ENCODE results near the gene TFF1. TPM values are rescaled to one million over a fixed set of nuclear protein-coding genes. Genes with fewer than 3 reads are reported as not detected.

The TFF1 gene
- total RNA-seq, 3 donors from 2014 or later, result 0.98 to 4.4 TPM; not detected in 1

DNA sequence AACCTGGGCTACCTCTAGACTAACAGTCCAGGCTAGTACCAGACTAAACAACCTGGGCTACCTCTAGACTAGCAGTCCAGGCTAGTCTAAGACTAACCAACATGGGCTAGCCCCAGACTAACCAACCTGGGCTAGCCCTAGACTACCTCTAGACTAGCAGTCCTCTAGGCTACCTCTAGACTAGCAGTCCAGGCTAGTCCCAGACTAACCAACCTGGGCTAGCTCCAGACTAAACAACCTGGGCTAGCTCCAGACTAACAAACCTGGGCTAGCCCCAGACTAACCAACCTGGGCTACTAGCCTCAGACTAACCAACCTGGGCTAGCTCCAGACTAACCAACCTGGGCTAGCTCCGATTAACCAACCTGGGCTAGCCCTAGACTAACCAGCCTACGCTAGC is 17.6 kb downstream of the TFF1 start:
- no peaks in the 10 kb centered on the region for H3K9me3 ChIP-seq
- no peaks in the 10 kb centered on the region for H3K36me3 ChIP-seq
- DNase-seq (ENCODE audit: low spot score in 2 of 2), result no peak
- H3K27me3 ChIP-seq, result no peaks in the 10 kb centered on the region
- intact Hi-C loops (cut with DNase I; ENCODE audit: low total_unique reads), result no loop called here
- no peaks in the 10 kb centered on the region for H3K4me1 ChIP-seq
- no peak overlapping the region for H3K27ac ChIP-seq
- H3K4me3 ChIP-seq, result no peak overlapping the region
- no peak for TF ChIP-seq POLR2AphosphoS5 (IDR thresholded peaks at IDR 0.05)
- TF ChIP-seq POLR2A (IDR thresholded peaks at IDR 0.05), result no peak
- TF ChIP-seq, protein P1, sequence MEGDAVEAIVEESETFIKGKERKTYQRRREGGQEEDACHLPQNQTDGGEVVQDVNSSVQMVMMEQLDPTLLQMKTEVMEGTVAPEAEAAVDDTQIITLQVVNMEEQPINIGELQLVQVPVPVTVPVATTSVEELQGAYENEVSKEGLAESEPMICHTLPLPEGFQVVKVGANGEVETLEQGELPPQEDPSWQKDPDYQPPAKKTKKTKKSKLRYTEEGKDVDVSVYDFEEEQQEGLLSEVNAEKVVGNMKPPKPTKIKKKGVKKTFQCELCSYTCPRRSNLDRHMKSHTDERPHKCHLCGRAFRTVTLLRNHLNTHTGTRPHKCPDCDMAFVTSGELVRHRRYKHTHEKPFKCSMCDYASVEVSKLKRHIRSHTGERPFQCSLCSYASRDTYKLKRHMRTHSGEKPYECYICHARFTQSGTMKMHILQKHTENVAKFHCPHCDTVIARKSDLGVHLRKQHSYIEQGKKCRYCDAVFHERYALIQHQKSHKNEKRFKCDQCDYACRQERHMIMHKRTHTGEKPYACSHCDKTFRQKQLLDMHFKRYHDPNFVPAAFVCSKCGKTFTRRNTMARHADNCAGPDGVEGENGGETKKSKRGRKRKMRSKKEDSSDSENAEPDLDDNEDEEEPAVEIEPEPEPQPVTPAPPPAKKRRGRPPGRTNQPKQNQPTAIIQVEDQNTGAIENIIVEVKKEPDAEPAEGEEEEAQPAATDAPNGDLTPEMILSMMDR (IDR thresholded peaks at IDR 0.05), result no peak

GRCh38 chr21:42347601-42348327 is 18.6 kb downstream of the TFF1 start:
- intact Hi-C loops (cut with DNase I; ENCODE audit: low total_unique reads), result no loop called here
- Histone ChIP-seq H3K27me3 (no peaks in the 10 kb centered on the region), H3K4me3 (no peak overlapping the region), H3K27ac (no peak overlapping the region), H3K4me1 (no peaks in the 10 kb centered on the region), H3K36me3 (no peaks in the 10 kb centered on the region), H3K9me3 (no peaks in the 10 kb centered on the region)
- TF ChIP-seq POLR2AphosphoS5 (IDR thresholded peaks at IDR 0.05) (no peak), POLR2A (IDR thresholded peaks at IDR 0.05) (no peak)
- TF ChIP-seq, protein P1 (IDR thresholded peaks at IDR 0.05), result no peak
- DNase-seq (ENCODE audit: low spot score in 2 of 2), result no peak

- intact Hi-C loops (cut with DNase I; ENCODE audit: low total_unique reads), result no loop called here
- Histone ChIP-seq H3K27me3 (no peaks in the 10 kb centered on the region), H3K27ac (no peak overlapping the region), H3K4me1 (no peaks in the 10 kb centered on the region), H3K36me3 (no peaks in the 10 kb centered on the region), H3K9me3 (no peaks in the 10 kb centered on the region), H3K4me3 (no peak overlapping the region)
- TF ChIP-seq, protein P1 (IDR thresholded peaks at IDR 0.05), result no peak
- no peak for TF ChIP-seq POLR2AphosphoS5 (IDR thresholded peaks at IDR 0.05)
- no peak for TF ChIP-seq POLR2A (IDR thresholded peaks at IDR 0.05)
- DNase-seq (ENCODE audit: low spot score in 2 of 2), result no peak
Measured at GRCh38 chr21:42346866-42347600, 19.3 kb downstream of the TFF1 start.

GRCh38 chr21:42346441-42346840 is 19.9 kb downstream of the TFF1 start:
- Histone ChIP-seq H3K4me3 (no peak overlapping the region), H3K27ac (no peak overlapping the region), H3K4me1 (no peaks in the 10 kb centered on the region), H3K9me3 (no peaks in the 10 kb centered on the region), H3K36me3 (no peaks in the 10 kb centered on the region), H3K27me3 (no peaks in the 10 kb centered on the region)
- DNase-seq (ENCODE audit: low spot score in 2 of 2), result no peak
- intact Hi-C loops (cut with DNase I; ENCODE audit: low total_unique reads), result no loop called here
- no peak for TF ChIP-seq POLR2A (IDR thresholded peaks at IDR 0.05)
- TF ChIP-seq, protein P1 (IDR thresholded peaks at IDR 0.05), result no peak
- TF ChIP-seq POLR2AphosphoS5 (IDR thresholded peaks at IDR 0.05), result no peak

DNA sequence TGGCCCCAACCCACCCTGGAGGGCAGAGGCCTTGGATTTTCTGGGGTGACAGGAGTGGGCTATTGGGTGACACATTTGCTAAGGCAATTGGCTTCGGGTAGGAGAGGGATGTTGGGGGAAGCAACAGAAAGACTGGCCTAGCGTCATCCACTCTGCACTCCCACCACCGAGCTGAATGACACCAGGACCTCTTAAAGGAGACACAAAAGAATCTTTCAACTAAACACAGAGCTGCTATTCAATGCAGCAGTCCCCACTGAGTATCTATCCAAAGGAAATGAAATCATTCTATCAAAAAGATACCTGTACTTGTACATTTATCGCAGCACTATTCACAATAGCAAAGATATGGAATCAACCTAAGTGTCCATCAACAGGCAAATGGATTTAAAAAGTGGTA is 21.7 kb downstream of the TFF1 start:
- Histone ChIP-seq H3K9me3 (no peaks in the 10 kb centered on the region), H3K4me3 (no peak overlapping the region), H3K36me3 (no peaks in the 10 kb centered on the region), H3K27ac (no peak overlapping the region), H3K27me3 (no peaks in the 10 kb centered on the region), H3K4me1 (no peaks in the 10 kb centered on the region)
- intact Hi-C loops (cut with DNase I; ENCODE audit: low total_unique reads), result no loop called here
- no peak for DNase-seq (ENCODE audit: low spot score in 2 of 2)
- no peak for TF ChIP-seq POLR2A (IDR thresholded peaks at IDR 0.05)
- TF ChIP-seq, protein P1 (IDR thresholded peaks at IDR 0.05), result no peak
- TF ChIP-seq POLR2AphosphoS5 (IDR thresholded peaks at IDR 0.05), result no peak
